Glomerular endothelial cell (primary cell): ENCODE results near the gene FEZF2. TPM values are rescaled to one million over a fixed set of nuclear protein-coding genes. Genes with fewer than 3 reads are reported as not detected.

Experiments used
- DNase-seq: peaks from one replicate; pipeline ENCODE4 v3.0.0-alpha.2; 2011; ENCODE audit warnings: low read depth, low spot score; ENCODE audit errors: extremely low read depth
- total RNA-seq: library from RNA; depleted of rRNA; stranded (reverse); fragments of >200 nt; gene quantifications from 2 replicates; pipeline ENCODE4 v1.2.3, GENCODE V29; 2015

Gene FEZF2
- total RNA-seq, 1 donor from 2014 or later, result not detected

DNA sequence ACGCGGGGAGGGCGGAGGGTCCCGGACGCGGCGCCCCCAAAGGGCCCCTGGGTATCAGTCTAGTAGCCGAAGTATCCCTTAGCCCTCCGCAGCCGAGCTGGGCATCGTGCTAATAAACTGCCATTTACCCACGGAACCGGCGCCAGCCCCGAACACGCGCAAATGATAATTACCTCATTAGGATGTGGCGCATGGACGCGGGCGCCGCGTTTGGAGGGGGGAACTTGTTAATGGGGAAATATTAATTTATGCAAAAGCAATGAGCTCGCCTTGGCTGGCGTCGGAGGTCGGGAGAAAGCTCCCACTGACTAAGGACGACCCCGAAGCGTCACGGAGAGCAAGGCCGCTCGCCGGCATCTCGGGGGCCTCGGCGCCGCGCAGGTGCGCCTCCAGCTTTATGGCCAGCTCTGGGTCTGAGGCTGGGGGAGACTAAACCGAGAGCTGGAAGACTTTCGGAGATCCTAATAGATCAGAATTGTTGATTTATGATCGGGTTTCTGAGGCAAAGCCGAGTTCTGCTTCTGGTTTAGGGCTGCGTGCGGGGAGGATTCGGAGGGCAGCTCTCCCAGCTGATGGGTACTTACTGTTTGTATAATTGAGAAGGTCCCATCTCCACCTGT lies 474 bp upstream of the FEZF2 start:
- DNase-seq, result no peak

DNA sequence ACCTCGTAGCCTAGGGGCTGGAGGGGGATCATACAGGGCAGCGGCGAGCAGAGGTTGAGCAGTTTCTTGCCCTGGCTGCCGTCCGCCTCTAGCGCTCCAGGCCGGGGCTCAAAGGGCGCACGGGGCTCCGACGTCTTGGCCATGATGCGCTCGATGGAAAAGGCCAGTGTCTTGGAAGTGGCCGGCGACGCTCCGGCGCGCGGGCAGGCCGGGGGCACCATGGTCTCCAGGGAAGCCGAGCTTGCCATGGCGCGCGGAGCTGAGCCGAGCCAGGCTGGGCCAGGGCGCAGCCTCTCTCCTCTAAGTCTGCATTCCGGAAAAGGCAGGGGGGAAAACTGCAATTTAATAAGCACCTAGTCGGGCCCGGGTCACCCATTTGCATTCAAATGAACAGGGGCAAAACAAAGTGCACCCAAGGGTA lies 719 bp downstream of the FEZF2 start:
- no peak for DNase-seq

DNA sequence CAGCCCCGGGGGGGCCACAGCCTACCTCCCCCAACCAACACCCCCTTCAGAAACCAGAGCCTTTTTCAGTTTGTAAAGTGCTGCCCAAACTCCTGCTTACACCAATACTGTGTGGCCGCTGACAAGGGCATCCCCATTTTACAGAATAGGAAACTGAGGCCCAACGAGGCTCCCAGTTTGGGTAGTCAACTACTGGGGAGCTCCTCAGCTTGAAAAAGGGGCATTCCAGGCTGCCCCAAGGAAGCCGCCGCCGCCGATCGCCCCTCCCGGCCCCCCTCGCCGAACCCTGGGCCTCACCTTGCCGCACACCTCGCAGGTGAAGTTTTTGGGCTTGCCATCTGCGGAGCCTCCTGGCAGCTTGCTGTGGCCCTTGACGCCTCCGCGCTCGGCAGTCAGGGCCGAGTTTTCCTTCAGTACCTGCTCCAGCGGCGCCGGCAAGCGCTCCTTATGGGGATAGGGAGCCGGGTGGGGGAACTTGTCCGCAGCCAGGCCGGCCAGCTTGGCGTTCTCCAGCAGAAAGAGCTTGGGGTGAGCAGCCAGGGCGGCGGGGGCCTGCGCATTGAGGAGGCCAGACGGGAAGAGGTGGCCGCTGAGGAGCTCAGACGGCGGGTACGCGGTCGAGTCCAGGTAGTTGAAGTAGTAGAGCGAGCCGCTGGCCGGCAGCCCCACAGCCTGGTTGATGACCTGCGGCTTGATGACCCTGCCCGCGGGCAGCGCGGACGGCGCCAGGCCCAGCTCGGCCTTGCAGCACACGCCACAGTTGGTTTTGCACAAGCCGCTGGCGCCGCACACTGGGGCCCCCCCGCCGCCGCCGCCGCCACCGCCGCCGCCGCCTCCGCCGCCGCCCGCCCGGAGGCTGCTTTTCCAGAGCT lies 1.4 kb downstream of the FEZF2 start:
- no peak for DNase-seq

DNA sequence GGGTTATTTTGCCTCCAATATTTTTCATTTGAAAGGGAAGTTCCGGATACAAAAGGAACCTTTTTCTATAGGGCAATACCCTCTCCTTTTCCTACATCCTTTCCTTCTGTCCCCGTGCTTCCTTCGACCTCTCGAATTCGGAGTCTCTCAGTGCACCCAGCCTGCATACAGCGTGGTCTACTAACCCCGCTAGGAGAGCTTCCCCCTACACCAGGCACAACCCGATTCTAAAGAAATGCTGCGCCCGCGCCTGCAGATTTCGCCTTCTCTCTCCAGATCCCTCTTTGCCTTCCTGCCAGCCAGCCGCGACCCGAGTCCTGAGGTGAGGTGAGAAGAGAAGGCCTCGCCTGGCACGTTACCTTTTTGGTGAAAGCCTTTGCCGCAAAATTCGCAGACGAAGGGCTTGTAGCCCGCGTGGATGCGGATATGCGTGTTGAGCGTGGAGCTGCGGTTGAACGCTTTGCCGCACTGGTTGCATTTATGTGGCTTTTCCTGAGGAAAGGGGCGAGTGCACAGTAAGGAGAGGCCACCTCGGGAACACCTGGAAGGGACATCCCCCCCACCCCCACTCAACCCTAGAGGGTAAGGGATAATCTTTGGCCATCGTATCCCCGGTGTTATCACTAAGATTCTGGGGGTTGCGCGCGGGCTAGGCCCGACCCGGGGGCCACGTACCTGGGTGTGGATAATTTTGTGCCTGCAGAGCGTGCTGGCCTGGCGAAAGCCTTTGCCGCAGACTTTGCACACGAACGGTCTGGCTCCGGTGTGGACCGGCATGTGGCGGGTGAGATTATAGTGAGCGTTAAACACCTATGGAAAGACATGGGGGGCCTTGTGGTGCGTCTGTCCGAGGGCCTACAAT lies 2.3 kb downstream of the FEZF2 start:
- no peak for DNase-seq

DNA sequence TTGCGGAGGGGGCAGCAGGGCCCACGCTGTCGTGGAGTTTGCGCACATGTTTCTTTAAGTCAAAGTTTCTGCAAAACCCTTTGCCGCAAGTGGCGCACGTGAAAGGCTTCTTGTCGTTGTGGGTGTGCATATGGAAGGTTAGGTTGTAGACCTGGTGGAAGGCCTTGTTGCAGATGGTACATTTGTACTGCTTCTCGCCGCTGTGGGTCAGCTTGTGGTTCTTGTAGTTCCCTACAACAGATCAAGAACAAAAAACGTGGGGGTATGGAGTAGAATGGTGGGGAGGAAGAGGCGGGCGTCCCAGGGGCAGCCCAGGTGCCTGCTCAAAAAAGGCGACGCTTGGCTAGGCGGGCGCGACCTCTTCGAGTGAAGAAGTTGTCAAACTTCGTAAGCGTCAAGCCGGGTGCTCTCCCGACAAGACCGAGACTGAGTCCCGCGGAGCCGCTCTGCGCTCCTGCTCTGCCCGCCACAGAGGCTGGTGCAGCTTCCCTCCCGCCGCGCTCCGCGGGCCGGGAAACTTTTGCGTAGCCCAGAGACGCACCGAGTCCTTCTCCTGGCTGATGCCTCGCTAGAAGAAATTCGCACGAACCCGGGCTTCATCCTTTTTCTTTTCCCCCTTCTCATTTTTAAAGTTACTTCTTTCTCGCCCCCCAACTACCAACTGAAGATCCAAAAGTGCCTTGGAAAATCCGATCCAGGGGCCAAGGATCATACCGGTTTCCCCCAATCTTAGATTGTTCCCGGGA lies 3.1 kb downstream of the FEZF2 start:
- no peak for DNase-seq

DNA sequence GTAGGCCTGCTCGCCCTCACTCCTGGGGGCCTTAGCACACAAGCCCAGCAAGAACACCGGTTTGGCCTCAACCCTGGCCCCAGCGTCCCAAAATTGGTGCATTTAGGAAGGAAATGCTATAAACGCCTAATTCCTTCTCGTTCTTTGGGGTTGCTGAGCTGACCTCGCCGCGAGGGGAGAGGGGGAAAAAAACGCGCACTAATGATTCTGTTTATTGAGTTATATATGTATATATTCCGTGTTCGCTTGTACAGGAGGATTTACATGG lies 3.9 kb downstream of the FEZF2 start:
- DNase-seq, result no peak

DNA sequence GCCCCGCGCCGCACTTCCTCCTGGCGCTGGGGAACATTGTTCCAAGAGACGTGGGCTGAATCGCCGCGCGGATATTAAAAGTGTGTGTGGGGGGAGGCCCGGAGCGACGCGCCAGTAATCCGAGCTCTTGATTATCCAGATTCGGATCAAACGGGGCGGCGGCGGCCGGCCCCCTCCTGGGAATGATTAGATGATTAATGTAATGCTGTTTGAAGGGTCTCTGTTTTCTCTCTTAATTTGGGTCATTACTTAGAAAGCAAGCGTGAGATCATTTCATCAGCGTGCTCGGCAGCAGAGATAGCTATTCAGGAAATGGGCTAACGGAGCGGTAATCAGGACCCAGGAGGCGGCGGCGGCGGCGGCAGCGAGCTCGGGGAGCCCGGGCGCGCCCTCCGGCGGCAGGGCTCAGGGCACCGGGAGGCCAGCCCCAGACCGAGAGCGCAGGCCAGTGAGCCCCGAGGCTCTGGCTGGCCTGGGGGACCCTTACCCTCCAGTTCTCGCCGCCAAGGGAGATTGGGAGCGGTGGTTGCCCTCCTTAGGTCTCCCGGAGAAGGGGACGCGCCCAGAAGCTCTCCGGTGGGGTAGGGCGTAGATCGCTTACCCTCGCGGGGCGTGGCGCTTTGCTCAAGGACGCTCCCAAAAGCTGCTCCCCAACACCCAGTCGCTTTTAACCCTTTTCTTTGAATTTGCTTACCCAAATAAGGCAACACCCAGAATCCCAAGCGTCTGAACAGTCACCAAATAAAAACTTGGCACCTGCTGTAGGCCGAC lies 4.5 kb downstream of the FEZF2 start:
- DNase-seq, result no peak

DNA sequence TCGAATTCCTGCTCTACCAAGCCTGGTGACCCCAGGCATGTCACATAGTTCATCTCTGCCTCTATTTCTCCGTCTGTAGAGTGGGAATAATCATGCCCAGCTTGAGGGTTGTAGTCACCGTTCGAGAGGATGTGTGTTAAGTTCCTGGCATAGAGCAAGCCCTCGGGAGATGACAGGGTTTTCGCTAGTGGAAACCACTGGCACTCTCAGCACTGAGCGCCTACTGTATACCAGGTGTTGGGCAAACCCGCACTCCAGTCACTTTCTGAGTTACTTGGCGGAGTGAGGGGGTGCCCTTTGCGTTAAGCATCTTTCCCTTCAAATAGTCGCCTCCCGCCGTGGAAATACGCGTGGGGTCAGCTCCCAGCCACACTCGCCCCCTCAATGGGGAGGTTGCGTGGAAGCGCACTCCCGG lies 5.1 kb downstream of the FEZF2 start:
- no peak for DNase-seq

DNA sequence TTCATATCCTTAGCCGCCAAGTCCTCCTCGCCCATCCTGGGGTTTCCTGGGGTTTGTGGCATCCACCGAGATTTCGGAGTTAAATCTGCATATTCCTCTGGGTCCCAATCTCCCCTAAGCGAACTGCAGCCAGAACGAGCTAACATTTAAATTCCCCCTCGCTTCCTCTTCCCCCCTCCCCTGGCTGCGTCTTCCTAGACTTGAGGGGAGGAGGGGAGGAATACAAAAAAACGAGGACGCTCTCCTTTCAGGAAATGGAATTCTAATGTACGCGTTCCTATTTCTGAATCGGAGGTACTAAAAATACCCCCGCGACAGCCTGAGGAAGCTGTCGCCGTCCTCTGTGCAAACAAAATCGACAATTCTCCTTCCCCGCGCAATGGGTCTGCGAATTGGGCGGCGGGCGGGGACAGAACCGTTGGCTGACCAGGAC lies 5.6 kb downstream of the FEZF2 start:
- DNase-seq, result no peak

DNA sequence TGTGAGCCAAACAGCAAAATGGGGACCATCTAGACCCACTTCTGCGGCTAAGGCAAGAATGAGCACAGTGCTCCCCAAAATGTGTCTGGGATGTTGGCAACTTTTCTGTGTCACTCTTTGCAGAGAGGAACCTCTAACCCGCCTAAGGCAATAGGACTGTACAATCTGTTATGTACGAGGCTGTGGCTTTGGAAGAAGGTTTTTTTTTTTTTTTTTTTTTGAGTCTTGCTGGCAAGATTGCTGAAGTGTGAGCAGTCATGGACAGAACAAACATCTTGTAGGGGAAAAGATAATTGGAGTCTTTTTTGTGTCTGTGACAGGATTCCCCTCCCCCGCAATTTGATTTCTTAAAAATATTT lies 7.2 kb downstream of the FEZF2 start:
- no peak for DNase-seq

DNA sequence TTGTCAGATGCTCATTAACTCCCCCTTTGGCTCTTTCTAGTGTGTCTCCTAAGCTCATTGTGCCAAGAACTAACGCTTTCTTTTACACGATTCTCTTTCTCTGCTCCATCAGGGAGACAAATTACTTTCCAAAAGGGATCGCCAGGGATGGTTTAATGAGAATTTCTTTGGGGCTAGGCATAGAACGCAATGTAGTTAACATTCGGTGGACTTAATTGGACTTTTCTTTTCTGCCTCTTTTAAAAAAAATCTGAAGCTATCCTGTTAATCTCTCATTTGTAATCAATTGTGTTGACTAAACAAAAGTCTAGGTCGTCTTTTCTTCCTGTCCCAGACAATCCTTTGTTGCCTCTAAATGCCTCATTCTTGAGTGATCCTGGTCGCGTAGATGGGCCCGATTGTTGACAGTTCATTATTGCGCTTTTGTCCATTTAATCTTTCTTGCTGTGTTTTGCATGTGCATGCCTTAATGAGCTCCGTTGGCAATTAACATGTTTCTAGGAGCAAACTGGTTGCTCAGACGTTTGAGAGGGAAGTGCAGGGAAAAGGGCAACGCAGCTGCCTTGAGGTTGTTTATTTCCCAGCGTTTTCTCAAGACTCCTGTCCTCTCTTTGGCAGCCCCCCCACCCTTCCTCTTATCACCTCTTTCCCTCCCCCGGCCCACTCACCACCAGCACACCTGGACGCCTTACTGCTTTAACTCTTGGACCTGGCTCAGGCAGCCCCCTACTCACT lies 7.8 kb downstream of the FEZF2 start:
- no peak for DNase-seq

DNA sequence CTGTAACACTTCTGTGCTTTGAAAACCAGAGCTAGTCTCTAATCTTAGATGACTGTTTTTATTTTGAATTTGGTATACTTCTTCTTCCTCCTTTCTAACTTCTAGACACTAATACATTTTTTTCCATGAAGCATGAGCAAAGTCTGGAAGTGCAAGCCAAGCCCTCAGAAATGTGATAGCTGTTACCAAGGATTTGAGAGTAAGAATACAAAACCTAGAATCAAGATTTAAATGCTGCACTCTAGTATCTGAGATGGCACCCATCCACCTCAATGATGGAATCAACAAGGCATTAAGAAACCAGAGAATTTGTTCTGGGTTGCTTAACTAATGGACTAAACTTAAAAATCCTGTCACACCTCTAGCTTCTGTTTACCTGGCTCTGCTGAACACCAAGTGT lies 9.2 kb downstream of the FEZF2 start:
- no peak for DNase-seq

DNA sequence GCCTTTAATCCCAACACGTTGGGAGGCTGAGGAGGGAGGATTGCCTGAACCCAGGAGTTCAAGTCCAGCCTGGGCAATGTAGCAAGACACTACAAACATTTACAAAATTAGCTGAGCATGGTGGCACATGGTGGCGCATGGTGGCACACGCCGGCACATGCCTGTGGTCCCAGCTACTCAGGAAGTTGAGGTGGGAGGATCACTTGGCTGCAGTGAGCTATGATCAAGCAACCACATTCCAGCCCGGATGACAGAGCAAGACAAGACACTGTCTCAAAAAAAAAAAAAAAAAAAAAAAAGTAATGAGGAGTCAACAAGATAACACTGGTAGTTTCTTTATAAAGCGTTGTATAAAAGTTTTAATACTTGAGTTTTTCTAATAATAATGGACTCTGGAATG lies 10.1 kb downstream of the FEZF2 start:
- DNase-seq, result no peak

DNA sequence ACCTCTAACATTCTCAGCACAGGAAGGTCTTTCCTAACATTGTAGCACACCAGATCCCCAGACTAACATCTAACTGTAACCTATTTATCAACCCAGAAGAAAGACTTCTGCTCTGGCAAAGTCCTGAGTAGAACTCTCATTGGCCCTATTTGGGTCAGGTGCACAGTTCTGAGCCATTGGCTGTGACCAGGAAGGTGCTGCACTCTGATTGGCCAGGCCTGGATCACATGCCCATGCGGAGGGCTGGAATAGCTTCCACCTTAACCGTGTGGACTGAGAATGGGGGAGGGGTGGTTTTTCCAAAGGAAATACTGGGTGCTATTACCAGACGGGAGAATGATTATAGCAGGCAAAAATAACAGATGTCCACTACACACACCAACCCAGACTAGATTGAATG lies 11.5 kb downstream of the FEZF2 start:
- DNase-seq, result no peak

DNA sequence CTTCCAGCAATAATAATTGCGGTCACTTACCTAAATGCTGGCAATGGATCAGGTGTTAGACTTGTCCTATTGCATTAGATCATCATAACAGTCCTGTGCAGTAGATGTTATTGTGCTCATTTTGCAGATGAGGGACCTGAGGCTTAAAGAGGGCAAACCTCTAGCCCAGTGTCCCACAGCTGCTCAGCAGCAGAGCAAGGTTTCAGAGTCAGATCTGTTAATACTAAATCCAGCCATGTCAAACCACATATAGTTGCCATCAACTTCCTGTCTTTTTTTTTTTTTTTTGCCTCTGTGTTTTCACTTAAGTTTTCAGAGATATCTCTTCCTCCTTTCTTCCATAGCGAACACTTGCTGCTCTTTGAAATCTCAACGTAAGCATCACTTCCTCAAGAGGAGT lies 12.1 kb downstream of the FEZF2 start:
- no peak for DNase-seq

DNA sequence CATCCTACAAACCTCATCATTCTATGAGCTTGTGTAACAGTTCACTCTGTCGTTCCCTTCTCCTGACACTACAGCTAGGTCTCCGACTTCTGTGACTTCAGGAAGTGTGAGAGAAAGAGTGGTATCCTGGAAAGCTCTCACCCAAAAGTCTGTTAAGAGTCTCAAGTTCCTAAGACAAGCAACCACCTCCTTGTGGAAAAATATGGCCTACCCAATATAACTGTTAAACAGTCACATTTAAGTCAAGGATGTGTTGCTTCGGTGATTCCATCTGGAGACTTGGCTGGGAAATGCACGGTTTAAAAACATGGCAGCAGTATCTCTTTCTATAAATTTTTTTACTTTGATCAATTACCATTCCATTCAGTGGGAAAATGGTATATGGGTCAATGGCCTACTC lies 13.8 kb downstream of the FEZF2 start:
- DNase-seq, result no peak

DNA sequence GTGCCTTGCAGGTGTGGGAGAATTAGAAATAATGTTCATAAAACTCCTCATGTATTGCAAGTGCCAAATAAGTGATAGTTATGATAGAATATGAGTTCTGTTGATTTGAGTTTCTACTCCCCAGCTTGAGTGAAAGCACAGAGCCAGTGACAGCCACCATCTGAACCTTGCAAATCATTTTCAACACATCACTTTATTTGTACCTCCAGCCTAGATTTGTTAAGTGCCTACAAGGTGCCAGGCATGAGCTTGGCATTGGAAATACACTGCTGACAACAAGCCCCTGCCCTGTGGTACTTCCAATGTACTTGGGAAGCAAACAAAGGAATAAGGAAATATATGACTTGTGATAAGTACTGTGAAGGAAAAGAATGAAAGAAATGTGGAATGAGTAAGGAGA lies 17.0 kb downstream of the FEZF2 start:
- no peak for DNase-seq

DNA sequence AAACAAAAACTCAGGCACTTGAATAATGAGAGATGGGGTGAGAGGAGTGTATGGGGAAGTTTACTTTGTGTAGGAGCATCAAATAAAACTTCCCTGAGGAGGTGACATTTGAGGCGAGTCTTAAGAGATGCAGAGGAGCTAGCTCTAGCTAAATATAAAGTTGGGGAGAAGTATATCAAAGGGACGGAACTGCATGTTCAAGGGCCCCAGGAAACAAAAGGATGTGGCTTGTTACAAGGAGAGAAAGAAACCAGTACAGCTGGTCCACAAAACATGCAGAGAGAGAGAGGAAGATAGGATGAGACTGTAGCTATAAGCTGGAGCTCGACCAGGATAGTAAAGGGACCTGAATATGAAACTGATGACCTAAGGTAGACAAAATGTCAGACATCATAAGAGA lies 17.6 kb downstream of the FEZF2 start:
- no peak for DNase-seq

DNA sequence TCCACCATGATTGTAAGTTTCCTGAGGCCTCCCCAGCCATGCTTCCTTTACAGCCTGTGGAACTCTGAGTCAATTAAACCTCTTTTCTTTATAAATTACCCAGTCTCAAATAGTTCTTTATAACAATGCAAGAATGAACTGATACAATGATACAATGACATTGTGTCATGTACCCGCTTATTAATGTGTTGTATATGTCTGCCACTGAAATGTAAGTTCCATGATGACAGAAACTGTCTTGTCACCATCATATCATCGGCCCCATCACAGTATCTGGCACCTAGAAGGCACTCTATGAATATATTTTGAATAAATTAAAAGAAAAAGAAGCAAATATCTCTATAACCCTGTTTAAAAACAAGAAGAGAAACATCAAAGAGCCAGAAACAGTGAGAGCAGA lies 29.6 kb downstream of the FEZF2 start:
- no peak for DNase-seq

DNA sequence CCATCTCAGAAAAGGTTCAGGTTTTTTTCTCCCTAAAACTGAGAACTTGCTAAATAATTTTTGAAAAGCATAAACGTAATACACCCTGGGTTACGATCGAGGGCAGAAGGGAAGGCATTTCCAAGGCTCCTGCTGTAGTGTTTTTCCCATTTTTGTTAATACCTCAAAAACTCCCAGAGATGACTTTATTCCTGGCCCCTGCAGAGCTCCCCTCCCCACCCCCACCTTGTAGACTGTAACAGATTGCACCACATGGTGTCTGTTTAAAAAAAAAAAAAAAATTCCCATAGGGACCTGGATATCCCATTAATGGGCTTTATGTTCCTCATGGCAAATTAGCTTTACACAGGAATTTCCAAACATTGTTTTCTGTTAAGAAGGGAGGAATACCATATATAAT lies 38.2 kb downstream of the FEZF2 start:
- no peak for DNase-seq
